ENCODE measurements around the gene AREL1.
"Not testable (repeated sequence)": the region's sequence is repeated elsewhere in the genome, so short reads cannot be mapped to it uniquely, and the experiment has no call there.

The AREL1 gene, protein sequence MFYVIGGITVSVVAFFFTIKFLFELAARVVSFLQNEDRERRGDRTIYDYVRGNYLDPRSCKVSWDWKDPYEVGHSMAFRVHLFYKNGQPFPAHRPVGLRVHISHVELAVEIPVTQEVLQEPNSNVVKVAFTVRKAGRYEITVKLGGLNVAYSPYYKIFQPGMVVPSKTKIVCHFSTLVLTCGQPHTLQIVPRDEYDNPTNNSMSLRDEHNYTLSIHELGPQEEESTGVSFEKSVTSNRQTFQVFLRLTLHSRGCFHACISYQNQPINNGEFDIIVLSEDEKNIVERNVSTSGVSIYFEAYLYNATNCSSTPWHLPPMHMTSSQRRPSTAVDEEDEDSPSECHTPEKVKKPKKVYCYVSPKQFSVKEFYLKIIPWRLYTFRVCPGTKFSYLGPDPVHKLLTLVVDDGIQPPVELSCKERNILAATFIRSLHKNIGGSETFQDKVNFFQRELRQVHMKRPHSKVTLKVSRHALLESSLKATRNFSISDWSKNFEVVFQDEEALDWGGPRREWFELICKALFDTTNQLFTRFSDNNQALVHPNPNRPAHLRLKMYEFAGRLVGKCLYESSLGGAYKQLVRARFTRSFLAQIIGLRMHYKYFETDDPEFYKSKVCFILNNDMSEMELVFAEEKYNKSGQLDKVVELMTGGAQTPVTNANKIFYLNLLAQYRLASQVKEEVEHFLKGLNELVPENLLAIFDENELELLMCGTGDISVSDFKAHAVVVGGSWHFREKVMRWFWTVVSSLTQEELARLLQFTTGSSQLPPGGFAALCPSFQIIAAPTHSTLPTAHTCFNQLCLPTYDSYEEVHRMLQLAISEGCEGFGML

GRCh38 chr14:74712499-74713394 lies at the start of gene AREL1, which contains the start of gene FCF1:
Gene AREL1, minus strand, starts transcription at chr14:74713080. Its CDS starts 27,465 bp downstream, at chr14:74685615.
Gene FCF1, plus strand, starts transcription at chr14:74713144. Its CDS starts 54 bp downstream, at chr14:74713198.
- peak; percentile 56 to 65 for DNase-seq (ENCODE audit: low read depth in 2 of 2)

- DNase-seq (ENCODE audit: low read depth in 2 of 2) = not testable (repeated sequence)
Observed at GRCh38 chr14:74758505-74758904, 45.6 kb upstream of the AREL1 start.

- DNase-seq (ENCODE audit: low read depth in 2 of 2) = no peak
Observed at GRCh38 chr14:74756326-74756725, 43.4 kb upstream of the AREL1 start.

DNA sequence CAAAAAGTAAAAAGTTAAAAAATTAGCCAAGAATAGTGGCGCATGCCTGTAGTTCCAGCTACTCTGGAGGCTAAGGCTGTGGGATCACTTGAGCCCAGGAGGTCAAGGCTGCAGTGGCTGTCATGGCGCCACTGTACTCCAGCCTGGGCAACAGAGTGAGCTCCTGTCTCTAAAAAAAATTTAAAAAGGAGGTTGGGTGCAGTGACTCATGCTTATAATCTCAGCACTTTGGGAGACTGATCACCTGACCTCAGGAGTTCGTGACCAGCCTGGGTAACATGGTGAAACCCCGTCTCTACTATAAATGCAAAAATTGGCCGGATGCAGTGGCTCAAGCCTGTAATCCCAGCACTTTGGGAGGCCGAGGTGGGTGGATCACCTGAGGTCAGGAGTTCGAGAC lies 42.0 kb upstream of the AREL1 start:
- no peak for DNase-seq (ENCODE audit: low read depth in 2 of 2)

- DNase-seq (ENCODE audit: low read depth in 2 of 2) = no peak
Observed at GRCh38 chr14:74754157-74754556, 41.3 kb upstream of the AREL1 start.

- DNase-seq (ENCODE audit: low read depth in 2 of 2) = no peak
Observed at GRCh38 chr14:74747237-74747636, 34.4 kb upstream of the AREL1 start.

DNA sequence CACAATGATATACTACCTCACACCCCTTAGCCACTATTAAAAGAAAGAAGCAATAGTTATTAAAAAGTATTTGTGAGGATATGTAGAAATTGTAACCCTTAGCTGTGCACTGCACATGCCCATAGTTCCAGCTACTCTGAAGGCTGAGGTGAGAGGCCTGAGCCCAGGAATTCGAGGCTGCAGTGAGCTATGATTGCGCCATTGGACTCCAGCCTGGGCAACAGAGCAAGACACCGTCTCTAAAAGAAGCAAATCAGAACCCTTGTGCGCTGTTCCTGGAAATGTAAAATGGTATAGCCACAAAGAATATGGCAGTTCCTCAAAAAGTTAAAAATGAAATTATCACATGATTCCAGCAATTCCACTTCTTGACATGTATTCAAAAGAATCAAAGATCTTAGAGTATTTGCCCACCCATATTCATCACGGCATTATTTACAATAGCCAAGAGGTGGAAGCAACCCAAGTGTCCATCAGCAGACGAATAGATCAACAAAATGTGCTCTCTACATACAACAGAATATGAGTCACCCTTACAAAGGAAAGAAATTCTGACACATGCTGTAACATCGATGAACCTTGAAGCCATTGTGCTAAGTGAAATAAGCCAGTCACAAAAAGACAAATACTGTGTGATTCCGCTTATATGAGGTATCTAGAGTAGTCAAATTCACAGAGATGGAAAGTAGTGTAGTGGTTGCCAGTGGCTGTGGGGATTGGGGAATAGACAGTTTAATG lies 26.6 kb upstream of the AREL1 start:
- no peak for DNase-seq (ENCODE audit: low read depth in 2 of 2)

DNA sequence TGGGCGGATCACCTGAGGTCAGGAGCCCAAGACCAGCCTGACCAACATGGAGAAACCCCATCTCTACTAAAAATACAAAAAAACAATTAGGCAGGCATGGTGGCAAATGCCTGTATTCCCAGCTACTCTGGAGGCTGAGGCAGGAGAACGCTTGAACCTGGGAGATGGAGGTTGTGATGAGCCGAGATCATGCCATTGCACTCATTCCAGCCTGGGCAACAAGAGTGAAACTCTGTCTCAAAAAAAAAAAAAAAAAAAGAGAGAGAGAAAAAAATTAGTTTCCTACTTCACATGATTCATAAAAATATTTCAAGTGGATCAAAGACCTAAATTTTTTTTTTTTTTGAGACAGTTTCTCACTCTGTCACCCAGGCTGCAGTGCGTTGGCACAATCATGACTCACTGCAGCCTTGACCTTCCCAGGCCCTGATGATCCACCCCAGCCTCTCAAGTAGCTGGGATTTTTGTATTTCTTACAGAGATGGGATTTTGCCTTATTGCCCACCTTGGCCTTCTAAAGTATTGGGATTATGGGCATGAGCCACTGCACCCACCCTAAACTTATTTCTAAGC lies 25.0 kb upstream of the AREL1 start:
- no peak for DNase-seq (ENCODE audit: low read depth in 2 of 2)

GRCh38 chr14:74735125-74735524 lies 22.2 kb upstream of the AREL1 start:
- no peak for DNase-seq (ENCODE audit: low read depth in 2 of 2)

DNA sequence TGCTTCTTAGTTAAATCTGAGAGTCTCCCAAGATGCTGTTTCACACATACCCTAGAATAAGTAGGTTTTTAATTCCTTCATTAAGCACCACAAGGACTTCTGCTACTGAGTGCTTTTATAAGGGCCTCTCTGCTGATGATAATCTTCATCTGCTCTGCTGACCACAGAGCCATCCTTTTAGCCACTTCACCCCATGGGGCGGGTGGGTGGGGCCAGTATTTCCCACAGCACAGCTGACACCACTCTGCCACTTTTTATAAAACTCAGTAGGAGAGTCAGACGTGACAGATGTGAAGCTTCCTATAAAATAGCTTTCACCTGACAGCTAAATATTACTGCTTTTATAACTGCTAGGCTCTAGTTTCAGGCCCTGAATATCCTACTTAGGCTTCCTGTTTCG lies 20.3 kb upstream of the AREL1 start:
- no peak for DNase-seq (ENCODE audit: low read depth in 2 of 2)

- DNase-seq (ENCODE audit: low read depth in 2 of 2) = no peak
Observed at GRCh38 chr14:74732387-74732786, 19.5 kb upstream of the AREL1 start.

DNA sequence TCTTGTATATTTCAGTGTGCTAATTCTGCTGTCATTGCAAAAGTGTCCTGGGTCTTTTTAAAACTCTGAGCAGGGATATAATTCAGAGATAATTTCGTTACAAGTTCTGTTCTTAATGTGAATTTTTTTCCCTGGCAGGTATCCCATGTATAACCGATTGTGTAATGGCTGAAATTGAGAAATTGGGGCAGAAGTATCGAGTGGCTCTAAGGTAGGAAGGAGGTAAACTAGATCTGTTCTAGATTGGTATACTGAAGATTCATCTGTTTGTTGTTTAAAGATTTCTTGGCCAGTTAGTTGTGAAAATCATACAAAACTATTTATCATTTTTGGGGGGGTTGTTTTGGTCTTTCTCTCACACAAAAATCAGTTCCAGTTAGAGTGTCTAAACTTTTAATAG lies 10.3 kb upstream of the AREL1 start:
- DNase-seq (ENCODE audit: low read depth in 2 of 2) = no peak

GRCh38 chr14:74720526-74720925 lies 7.6 kb upstream of the AREL1 start:
- no peak for DNase-seq (ENCODE audit: low read depth in 2 of 2)

DNA sequence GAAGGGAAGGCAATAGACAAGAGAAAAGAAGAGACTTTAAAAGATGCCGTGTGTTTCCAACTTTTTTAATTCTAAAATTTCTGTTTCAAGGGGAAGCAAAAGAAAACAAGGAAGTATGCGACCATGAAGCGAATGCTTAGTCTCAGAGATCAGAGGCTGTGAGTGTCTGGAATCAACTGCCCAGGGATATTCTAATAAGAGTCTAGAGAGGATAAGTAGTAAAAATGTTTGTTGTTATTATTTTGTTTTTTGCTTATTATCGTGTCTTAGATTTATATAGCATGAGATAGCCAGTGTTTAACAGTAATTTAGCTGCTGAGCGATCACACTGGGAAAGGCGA lies 485 bp upstream of the AREL1 start:
- no peak for DNase-seq (ENCODE audit: low read depth in 2 of 2)

GRCh38 chr14:74711651-74712050 lies 1.2 kb downstream of the AREL1 start:
- DNase-seq (ENCODE audit: low read depth in 2 of 2) = no peak

DNA sequence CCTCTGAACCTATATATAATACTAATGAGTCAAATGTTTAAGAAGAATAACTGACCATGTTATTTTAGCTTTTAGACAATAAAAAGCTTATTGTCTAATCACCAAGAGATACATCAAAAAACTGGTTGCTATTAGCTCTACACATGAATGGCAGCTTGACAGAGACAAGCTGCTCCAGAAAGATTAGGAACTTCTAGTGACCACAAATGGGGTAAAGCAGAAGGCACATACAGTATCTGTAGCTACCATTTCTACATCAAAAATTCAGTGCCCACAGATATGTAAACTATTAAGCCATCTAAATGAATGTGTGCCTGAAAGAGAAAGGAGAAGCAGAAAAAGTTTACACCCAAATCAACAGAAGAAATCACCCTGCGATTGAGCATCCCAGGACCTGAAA lies 2.4 kb downstream of the AREL1 start:
- no peak for DNase-seq (ENCODE audit: low read depth in 2 of 2)

DNA sequence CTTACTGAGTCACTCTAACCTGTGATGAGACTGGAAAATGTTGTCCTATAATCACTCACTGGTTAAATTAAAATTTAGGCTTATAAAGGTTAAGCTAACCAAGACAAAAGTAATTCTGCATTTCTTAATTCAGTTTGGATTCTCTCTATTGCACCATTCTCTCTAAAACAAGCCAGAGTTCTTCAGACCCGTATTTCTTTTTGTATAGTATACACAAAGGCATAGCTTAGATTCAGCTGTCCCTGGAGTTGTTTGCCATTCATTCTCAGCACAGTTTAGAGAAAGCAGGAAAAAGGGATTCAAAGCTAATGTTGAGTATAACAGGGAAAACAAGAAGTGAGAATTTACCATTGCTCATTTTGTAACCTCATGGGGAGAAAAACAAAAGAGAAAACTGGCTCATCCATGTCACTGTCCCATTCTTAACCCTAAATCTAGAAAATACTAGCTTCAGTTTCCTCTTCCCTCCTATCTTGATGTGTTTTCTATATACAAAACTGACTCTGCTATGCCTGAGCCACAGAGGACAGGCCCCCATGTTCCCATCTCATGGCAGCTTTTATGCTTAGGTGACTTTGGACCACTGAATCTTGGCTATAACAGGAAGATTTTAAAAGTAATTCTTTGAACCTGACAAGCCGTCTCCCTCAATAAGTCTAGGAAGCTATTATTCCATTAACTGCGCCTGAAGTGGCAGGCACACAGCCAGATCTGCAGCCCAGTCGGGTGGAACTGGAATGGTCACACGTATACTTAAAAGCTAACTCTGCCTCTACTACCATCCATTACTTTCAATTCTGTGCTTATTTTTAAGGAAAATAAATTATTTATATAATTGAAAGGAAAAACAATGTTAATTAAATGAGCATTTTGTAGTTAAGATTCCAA lies 7.0 kb downstream of the AREL1 start:
- no peak for DNase-seq (ENCODE audit: low read depth in 2 of 2)

DNA sequence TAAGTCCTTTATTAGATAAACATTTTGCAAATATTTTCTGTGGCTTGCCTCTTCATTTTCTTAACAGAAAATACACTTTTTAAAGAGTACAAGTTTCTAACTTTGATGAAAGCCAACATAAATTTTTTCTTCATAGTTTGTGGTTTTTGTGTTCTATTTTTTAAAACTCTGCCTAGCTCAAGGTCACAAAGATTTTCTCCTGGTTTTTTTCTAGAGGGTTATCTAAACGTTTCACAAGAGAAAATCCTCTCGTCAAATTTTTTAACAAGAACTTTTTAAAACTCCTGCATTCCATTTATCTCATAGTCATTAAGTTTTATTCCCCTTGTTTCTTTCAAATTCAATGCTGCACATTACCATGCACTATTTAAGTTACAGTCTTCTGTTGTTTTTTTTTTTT lies 8.2 kb downstream of the AREL1 start:
- no peak for DNase-seq (ENCODE audit: low read depth in 2 of 2)

DNA sequence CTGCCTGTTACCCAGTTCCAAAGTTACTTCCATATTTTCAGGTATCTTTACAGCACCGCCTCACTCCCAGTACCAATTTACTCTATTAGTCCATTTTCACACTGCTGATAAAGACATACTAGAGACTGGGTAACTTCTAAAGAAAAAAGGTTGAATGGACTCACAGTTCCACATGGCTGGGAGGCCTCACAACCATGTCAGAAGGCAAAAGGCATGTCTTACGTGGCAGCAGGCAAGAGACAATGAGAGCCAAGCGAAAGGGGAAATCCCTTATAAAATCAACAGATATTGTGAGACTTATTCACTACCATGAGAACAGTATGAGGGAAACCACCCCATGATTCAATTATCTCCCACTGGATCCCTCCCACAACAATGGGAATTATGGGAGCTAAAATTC lies 9.8 kb downstream of the AREL1 start:
- no peak for DNase-seq (ENCODE audit: low read depth in 2 of 2)

- no peak for DNase-seq (ENCODE audit: low read depth in 2 of 2)
Observed at GRCh38 chr14:74702293-74702692, 10.6 kb downstream of the AREL1 start.
